ENCODE measurements around the gene USP24.
"Not testable (repeated sequence)": the region's sequence is repeated elsewhere in the genome, so short reads cannot be mapped to it uniquely, and the experiment has no call there.

USP24 gene

GRCh38 chr1:55194851-55195250 lies 20.3 kb downstream of the USP24 start:
- peak overlapping the region; percentile 41 for H3K27ac Mint-ChIP-seq
- H3K4me1 Mint-ChIP-seq, result peaks cover 63% of the 10 kb centered on the region
- DNase-seq (ENCODE audit: low spot score in 2 of 2) (no peak), ATAC-seq (no peak)
- no peak overlapping the region for H3K4me3 Mint-ChIP-seq
- peaks cover 34% of the 10 kb centered on the region for H3K36me3 Mint-ChIP-seq
- no peaks in the 10 kb centered on the region for H3K9me3 Mint-ChIP-seq

GRCh38 chr1:55192093-55192492 lies 23.1 kb downstream of the USP24 start:
- Mint-ChIP-seq H3K36me3 (peaks cover 24% of the 10 kb centered on the region), H3K4me1 (peaks cover 57% of the 10 kb centered on the region), H3K27ac (no peak overlapping the region), H3K9me3 (no peaks in the 10 kb centered on the region), H3K4me3 (no peak overlapping the region)
- ATAC-seq (no peak), DNase-seq (ENCODE audit: low spot score in 2 of 2) (no peak)

- DNase-seq (ENCODE audit: low spot score in 2 of 2); H3K9me3 Mint-ChIP-seq; H3K27ac Mint-ChIP-seq; H3K4me3 Mint-ChIP-seq; ATAC-seq: not testable (repeated sequence)
- Mint-ChIP-seq H3K36me3 (peaks cover 24% of the 10 kb centered on the region), H3K4me1 (peaks cover 57% of the 10 kb centered on the region)
Measured at GRCh38 chr1:55191219-55191952, 23.8 kb downstream of the USP24 start.

GRCh38 chr1:55190109-55190508 lies 25.1 kb downstream of the USP24 start:
- H3K36me3 Mint-ChIP-seq, result peaks cover 20% of the 10 kb centered on the region
- H3K27ac Mint-ChIP-seq, result no peak overlapping the region
- no peaks in the 10 kb centered on the region for H3K9me3 Mint-ChIP-seq
- H3K4me1 Mint-ChIP-seq, result peaks cover 57% of the 10 kb centered on the region
- ATAC-seq (no peak), DNase-seq (ENCODE audit: low spot score in 2 of 2) (no peak)
- no peak overlapping the region for H3K4me3 Mint-ChIP-seq

GRCh38 chr1:55188909-55189308 lies 26.3 kb downstream of the USP24 start:
- Mint-ChIP-seq H3K27ac (peak overlapping the region; percentile 49), H3K4me1 (peaks cover 49% of the 10 kb centered on the region), H3K36me3 (peaks cover 16% of the 10 kb centered on the region), H3K9me3 (peaks cover 6% of the 10 kb centered on the region), H3K4me3 (no peak overlapping the region)
- ATAC-seq (no peak), DNase-seq (ENCODE audit: low spot score in 2 of 2) (no peak)

- H3K4me1 Mint-ChIP-seq, result peaks cover 66% of the 10 kb centered on the region
- peaks cover 6% of the 10 kb centered on the region for H3K36me3 Mint-ChIP-seq
- H3K27ac Mint-ChIP-seq, result no peak overlapping the region
- H3K4me3 Mint-ChIP-seq, result peak overlapping the region; percentile 9
- H3K9me3 Mint-ChIP-seq, result peaks cover 12% of the 10 kb centered on the region
- DNase-seq (ENCODE audit: low spot score in 2 of 2) (no peak), ATAC-seq (peak; percentile 39)
Measured at GRCh38 chr1:55185832-55186231, 29.3 kb downstream of the USP24 start.

- Mint-ChIP-seq H3K4me1 (peaks cover 75% of the 10 kb centered on the region), H3K9me3 (peaks cover 12% of the 10 kb centered on the region), H3K27ac (no peak overlapping the region), H3K36me3 (peaks cover 6% of the 10 kb centered on the region), H3K4me3 (no peak overlapping the region)
- DNase-seq (ENCODE audit: low spot score in 2 of 2) (no peak), ATAC-seq (no peak)
Measured at GRCh38 chr1:55184859-55185258, 30.3 kb downstream of the USP24 start.

- no peak for ATAC-seq
- H3K4me3 Mint-ChIP-seq, result no peak overlapping the region
- peaks cover 64% of the 10 kb centered on the region for H3K4me1 Mint-ChIP-seq
- DNase-seq (ENCODE audit: low spot score in 2 of 2), result no peak
- H3K27ac Mint-ChIP-seq, result peak overlapping the region; percentile 38
- H3K9me3 Mint-ChIP-seq, result peaks cover 12% of the 10 kb centered on the region
- H3K36me3 Mint-ChIP-seq, result peaks cover 12% of the 10 kb centered on the region
Measured at GRCh38 chr1:55181666-55182065, 33.5 kb downstream of the USP24 start.

GRCh38 chr1:55180075-55180670 lies 35.0 kb downstream of the USP24 start:
- DNase-seq (ENCODE audit: low spot score in 2 of 2) (no peak), ATAC-seq (no peak)
- peaks cover 49% of the 10 kb centered on the region for H3K4me1 Mint-ChIP-seq
- no peak overlapping the region for H3K4me3 Mint-ChIP-seq
- H3K36me3 Mint-ChIP-seq, result peaks cover 25% of the 10 kb centered on the region
- no peak overlapping the region for H3K27ac Mint-ChIP-seq
- peaks cover 12% of the 10 kb centered on the region for H3K9me3 Mint-ChIP-seq

GRCh38 chr1:55179177-55179835 lies 35.9 kb downstream of the USP24 start:
- Mint-ChIP-seq H3K4me3 (no peak overlapping the region), H3K9me3 (peaks cover 8% of the 10 kb centered on the region), H3K36me3 (peaks cover 29% of the 10 kb centered on the region), H3K4me1 (peaks cover 46% of the 10 kb centered on the region), H3K27ac (no peak overlapping the region)
- DNase-seq (ENCODE audit: low spot score in 2 of 2), result no peak
- ATAC-seq, result peak; percentile 51

- DNase-seq (ENCODE audit: low spot score in 2 of 2) (no peak), ATAC-seq (no peak)
- Mint-ChIP-seq H3K4me1 (peaks cover 23% of the 10 kb centered on the region), H3K4me3 (no peak overlapping the region), H3K36me3 (peaks cover 73% of the 10 kb centered on the region), H3K27ac (no peak overlapping the region), H3K9me3 (no peaks in the 10 kb centered on the region)
Measured at GRCh38 chr1:55172687-55173086, 42.5 kb downstream of the USP24 start.

- peaks cover 28% of the 10 kb centered on the region for H3K4me1 Mint-ChIP-seq
- no peaks in the 10 kb centered on the region for H3K9me3 Mint-ChIP-seq
- H3K36me3 Mint-ChIP-seq, result peaks cover 76% of the 10 kb centered on the region
- ATAC-seq (no peak), DNase-seq (ENCODE audit: low spot score in 2 of 2) (no peak)
- H3K4me3 Mint-ChIP-seq, result no peak overlapping the region
- no peak overlapping the region for H3K27ac Mint-ChIP-seq
Measured at GRCh38 chr1:55172272-55172671, 42.9 kb downstream of the USP24 start.

- Mint-ChIP-seq H3K4me1 (peaks cover 31% of the 10 kb centered on the region), H3K36me3 (peaks cover 76% of the 10 kb centered on the region), H3K27ac (no peak overlapping the region), H3K9me3 (no peaks in the 10 kb centered on the region), H3K4me3 (no peak overlapping the region)
- DNase-seq (ENCODE audit: low spot score in 2 of 2) (no peak), ATAC-seq (no peak)
Measured at GRCh38 chr1:55171694-55172093, 43.5 kb downstream of the USP24 start.

- H3K4me3 Mint-ChIP-seq, result no peak overlapping the region
- no peaks in the 10 kb centered on the region for H3K9me3 Mint-ChIP-seq
- DNase-seq (ENCODE audit: low spot score in 2 of 2), result no peak
- peaks cover 76% of the 10 kb centered on the region for H3K36me3 Mint-ChIP-seq
- ATAC-seq, result no peak
- no peak overlapping the region for H3K27ac Mint-ChIP-seq
- peaks cover 31% of the 10 kb centered on the region for H3K4me1 Mint-ChIP-seq
Measured at GRCh38 chr1:55170426-55170825, 44.7 kb downstream of the USP24 start.

GRCh38 chr1:55169126-55169525 lies 46.0 kb downstream of the USP24 start:
- H3K36me3 Mint-ChIP-seq, result peaks cover 80% of the 10 kb centered on the region
- no peaks in the 10 kb centered on the region for H3K9me3 Mint-ChIP-seq
- H3K27ac Mint-ChIP-seq, result peak overlapping the region; percentile 87
- DNase-seq (ENCODE audit: low spot score in 2 of 2), result no peak
- no peak overlapping the region for H3K4me3 Mint-ChIP-seq
- peaks cover 43% of the 10 kb centered on the region for H3K4me1 Mint-ChIP-seq
- ATAC-seq, result no peak

- Mint-ChIP-seq H3K9me3 (no peaks in the 10 kb centered on the region), H3K27ac (peak overlapping the region; percentile 87), H3K4me1 (peaks cover 47% of the 10 kb centered on the region), H3K36me3 (peaks cover 84% of the 10 kb centered on the region), H3K4me3 (no peak overlapping the region)
- DNase-seq (ENCODE audit: low spot score in 2 of 2), result no peak
- ATAC-seq, result no peak
Measured at GRCh38 chr1:55168353-55168752, 46.8 kb downstream of the USP24 start.
